Activated T-cell treated with anti-CD3 and anti-CD28 coated beads for 48 hours (primary cell): Measurements from ENCODE around the gene ESRRB.

Experiments
- DNase-seq: peaks from one replicate; pipeline ENCODE4 v3.0.0-alpha.2; 2020; ENCODE audit warnings: low read depth

ESRRB gene

GRCh38 chr14:76450476-76450875, 74.5 kb downstream of the ESRRB start:
- DNase-seq: no peak

- peak; percentile 12 for DNase-seq
Measured at GRCh38 chr14:76456200-76456599, 80.3 kb downstream of the ESRRB start.

DNA sequence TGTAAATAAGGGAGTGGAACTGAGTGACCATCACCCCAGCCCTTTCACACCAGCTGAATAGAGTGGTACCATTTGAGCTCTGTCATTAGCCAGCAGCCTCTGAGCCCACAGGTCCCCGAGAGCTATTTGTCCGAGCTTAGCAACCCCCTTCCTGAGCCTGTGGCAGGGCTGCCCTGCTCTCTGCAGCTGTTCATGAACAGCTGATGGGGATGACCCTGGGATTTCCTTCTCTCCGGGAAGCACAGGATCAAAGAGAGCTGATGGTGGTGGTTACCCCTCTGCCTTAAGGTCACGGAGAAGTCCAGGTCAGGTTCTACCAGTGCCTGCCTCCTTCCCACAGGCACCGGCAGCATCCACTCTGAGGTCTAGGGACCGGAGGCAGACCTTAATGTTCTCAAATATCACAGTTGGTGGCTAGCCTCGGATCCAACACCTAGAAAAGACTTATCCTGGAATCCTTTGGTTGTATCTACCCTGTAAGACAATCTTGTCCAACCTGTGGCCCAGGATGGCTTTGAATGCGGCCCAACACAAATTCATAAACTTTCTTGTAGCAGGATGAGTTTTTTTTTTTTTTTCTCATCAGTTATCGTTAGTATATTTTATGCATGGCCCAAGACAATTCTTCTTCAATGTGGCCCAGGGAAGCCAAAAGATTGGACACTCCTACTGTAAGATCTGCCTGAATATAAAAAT, 81.1 kb downstream of the ESRRB start:
- DNase-seq: no peak

DNA sequence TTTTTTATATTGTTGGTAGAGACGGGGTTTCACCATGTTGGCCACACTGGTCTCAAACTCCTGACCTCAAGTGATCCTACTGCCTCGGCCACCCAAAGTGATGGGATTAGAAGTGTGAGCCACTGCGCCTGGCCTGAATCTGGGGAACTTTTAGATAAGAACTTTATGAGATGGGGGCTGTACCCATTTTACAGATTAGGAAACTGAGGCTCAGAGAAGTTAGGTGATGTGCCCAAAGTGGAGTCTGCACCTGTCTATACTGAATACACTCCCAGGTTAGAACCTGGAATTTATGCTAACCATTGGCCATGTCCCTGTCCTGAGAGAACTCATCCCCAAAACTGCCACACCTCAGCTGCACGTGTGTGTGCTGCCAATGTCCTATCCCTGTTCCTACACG, 81.9 kb downstream of the ESRRB start:
- DNase-seq: no peak

GRCh38 chr14:76461886-76462285, 85.9 kb downstream of the ESRRB start:
- no peak for DNase-seq

DNA sequence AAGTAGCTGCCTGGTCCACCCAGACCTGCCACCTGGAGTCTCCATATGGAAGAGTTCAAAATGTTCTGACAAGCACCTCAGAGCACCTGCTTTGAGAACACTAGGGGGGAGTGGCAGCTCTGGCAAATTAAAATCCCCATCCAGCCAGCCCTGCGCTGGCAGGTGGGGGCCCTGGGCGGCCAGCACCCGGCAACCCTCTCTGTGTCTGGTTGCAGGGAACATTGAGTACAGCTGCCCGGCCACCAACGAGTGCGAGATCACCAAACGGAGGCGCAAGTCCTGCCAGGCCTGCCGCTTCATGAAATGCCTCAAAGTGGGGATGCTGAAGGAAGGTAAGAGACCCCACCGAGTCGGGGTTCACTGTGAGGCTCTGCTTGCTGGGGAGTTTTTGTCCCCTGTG, 86.4 kb downstream of the ESRRB start:
- no peak for DNase-seq

DNA sequence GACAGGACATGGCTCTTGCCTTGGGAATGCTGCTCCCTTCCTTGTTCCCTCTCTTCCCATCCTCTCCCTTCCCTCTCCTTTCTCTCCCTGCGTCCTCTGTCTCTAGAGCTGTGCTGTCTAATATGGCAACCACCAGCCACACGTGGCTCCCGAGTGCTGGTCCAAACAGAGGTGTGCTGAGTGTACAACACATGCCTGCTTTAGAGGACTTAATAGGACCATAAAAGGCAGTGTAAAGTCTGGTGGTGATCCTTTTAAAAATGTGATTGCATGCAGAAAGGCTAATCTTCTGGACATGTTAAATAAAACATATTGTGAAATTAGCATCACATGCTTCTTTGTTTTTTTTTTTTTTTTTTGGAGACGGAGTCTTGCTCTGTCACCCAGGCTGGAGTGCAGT, 87.2 kb downstream of the ESRRB start:
- DNase-seq: no peak

GRCh38 chr14:76464856-76465255, 88.9 kb downstream of the ESRRB start:
- DNase-seq: no peak

- DNase-seq: no peak
Measured at GRCh38 chr14:76465664-76466063, 89.7 kb downstream of the ESRRB start.

GRCh38 chr14:76467711-76468155, 91.8 kb downstream of the ESRRB start:
- no peak for DNase-seq

- DNase-seq: no peak
Measured at GRCh38 chr14:76472199-76472723, 96.3 kb downstream of the ESRRB start.

- no peak for DNase-seq
Measured at GRCh38 chr14:76473481-76474263, 97.7 kb downstream of the ESRRB start.

GRCh38 chr14:76480426-76480825, 104.5 kb downstream of the ESRRB start:
- DNase-seq: no peak

- no peak for DNase-seq
Measured at GRCh38 chr14:76484355-76484754, 108.4 kb downstream of the ESRRB start.

DNA sequence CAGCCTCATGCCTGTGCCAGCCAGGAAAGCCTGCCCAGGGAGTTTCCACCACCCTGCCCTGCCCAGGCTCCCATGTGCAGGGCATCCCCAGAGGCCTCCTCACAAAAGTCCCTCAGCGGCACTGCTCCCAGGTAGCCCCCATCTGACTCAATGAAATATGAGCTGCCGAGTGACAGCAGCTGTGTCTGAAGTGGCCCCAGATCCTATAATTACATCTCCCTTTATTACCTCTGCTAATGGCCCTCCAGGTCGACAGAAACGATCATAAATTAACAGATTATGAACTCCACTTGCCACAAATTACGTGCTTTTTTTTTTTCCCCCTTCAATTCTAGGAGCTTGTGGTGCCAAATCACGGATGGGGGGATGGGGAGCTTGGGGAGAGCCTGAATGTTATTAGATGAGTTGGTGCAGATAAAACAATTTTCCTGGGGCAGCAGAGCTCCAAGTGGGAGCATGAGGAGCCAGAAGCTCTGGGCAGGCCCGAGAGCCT, 110.4 kb downstream of the ESRRB start:
- DNase-seq: no peak

DNA sequence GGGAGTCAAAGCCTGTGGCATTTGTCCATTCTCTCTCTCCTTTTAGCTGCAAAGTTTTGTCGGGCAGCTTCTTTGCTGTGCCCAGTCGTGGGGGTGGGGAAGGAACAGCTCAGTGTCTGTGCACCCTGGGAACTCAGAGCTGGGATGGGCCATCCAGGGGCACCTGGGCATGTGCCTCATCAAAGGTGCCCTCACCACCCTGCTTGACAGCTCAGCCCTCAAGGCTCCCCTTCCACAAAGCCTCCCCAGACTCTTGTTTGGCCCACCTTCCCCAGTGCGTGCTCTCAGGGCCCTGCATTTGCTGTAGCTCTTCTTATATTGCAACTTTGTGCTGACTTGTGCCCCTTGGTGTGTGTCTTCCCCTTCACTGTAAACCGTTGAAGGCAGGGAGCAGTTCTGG, 112.6 kb downstream of the ESRRB start:
- no peak for DNase-seq

DNA sequence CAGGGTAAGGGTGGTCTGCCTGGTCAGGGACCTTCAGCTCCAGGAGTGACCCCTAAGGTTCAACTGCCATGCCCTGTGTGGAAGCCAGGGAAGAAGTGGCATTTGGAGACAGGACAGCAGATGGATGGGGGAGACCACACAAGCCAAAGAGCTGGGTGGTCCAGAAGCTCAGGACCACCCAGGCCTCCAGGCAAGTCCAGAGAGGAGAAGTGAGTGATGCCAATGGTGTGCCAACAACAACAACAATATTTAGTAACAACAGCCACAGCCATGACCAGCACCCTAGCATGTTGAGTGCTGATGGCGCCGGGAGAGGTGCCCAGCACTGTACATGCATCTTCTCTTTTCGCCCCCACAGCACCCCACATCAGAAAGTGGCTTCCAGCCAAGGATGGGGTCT, 113.7 kb downstream of the ESRRB start:
- no peak for DNase-seq

- DNase-seq: no peak
Measured at GRCh38 chr14:76490111-76490510, 114.2 kb downstream of the ESRRB start.

- no peak for DNase-seq
Measured at GRCh38 chr14:76490735-76491134, 114.8 kb downstream of the ESRRB start.

DNA sequence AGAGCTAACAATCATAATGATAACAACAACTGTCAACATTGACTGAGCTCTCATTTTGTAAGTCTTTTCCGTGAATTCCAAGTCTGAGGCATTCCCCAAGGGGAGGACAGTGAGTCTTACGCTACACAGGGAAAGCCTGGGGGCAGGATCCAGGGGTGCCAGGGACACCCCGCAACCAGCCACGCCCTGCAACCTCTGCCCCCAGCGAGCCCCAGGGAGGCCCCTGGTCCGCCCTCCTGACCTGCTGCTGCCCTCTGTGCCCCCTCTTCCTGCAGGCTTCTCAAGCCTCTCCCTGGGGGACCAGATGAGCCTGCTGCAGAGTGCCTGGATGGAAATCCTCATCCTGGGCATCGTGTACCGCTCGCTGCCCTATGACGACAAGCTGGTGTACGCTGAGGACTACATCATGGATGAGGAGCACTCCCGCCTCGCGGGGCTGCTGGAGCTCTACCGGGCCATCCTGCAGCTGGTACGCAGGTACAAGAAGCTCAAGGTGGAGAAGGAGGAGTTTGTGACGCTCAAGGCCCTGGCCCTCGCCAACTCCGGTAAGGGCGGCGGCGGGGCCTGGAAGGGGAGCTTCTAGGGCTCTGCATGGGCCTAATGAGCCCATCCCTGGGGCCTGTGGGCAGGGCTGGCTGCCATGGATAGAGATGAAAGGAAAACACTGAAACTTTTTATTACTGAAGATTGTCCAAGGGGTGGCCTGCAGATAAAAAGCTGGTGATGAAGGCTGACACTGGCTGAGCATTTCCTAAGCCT, 115.4 kb downstream of the ESRRB start:
- DNase-seq: no peak

- DNase-seq: no peak
Measured at GRCh38 chr14:76495983-76496382, 120.0 kb downstream of the ESRRB start.

DNA sequence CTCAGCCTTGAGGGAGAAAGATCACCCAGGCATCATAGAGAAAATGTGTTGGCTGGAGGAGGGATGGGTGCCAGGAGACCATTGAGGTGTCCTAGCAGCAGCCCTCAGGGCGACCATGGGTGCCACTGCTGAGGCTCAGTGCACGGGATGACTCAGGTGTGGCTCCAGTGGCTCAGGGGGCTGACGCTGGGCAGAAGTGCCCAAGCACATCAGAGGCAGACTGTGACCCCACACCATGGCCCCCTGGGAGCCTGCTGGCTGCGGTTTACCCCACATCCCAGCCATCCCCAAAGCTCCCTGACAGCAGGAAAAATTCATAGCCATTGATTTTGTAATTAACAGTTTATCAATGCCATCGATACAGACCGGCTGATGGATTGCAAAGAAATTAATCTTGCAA, 120.7 kb downstream of the ESRRB start:
- no peak for DNase-seq
